SK-N-SH (cell line): ENCODE results near the gene ST3GAL2.

ENCODE experiments used
- CTCF ChIP-seq: fragments of 200-600 bp; sonication (generic); IDR thresholded peaks from 2 replicates; pipeline ENCODE4 v1.6.1; 2017; ENCODE audit warnings: antibody characterized with exemption, mild to moderate bottlenecking, moderate library complexity
- RAD21 ChIP-seq: IDR thresholded peaks from 2 replicates; pipeline ENCODE4 v1.6.1; 2012; ENCODE audit warnings: mild to moderate bottlenecking, low read length
- RCOR1 ChIP-seq: fragments of 150-350 bp; IDR thresholded peaks from 2 replicates; pipeline ENCODE4 v1.6.1; 2017; ENCODE audit warnings: antibody characterized with exemption, low read length
- REST ChIP-seq: IDR thresholded peaks from 2 replicates; pipeline ENCODE4 v1.6.1; 2012; ENCODE audit warnings: mild to moderate bottlenecking, low read depth, low read length, moderate library complexity
- RXRA ChIP-seq: IDR thresholded peaks from 2 replicates; pipeline ENCODE4 v1.4.0; 2012; ENCODE audit warnings: low read depth, mild to moderate bottlenecking, borderline replicate concordance
- SMC3 ChIP-seq: IDR thresholded peaks from 2 replicates; pipeline ENCODE4 v1.6.1; 2012; ENCODE audit warnings: low read depth, low read length, improper control_type of control experiment
- YY1 ChIP-seq: IDR thresholded peaks from 2 replicates; pipeline ENCODE4 v1.4.0; 2012; ENCODE audit warnings: low read depth, mild to moderate bottlenecking
- TF ChIP-seq, protein P1 (sequence below): IDR thresholded peaks from 2 replicates; pipeline ENCODE4 v1.4.0; 2012; ENCODE audit warnings: low read depth, borderline replicate concordance

- TF ChIP-seq REST (no peak), CTCF (no peak), RXRA (no peak), SMC3 (no peak), RCOR1 (no peak), YY1 (no peak), RAD21 (no peak)
- TF ChIP-seq, protein P1, sequence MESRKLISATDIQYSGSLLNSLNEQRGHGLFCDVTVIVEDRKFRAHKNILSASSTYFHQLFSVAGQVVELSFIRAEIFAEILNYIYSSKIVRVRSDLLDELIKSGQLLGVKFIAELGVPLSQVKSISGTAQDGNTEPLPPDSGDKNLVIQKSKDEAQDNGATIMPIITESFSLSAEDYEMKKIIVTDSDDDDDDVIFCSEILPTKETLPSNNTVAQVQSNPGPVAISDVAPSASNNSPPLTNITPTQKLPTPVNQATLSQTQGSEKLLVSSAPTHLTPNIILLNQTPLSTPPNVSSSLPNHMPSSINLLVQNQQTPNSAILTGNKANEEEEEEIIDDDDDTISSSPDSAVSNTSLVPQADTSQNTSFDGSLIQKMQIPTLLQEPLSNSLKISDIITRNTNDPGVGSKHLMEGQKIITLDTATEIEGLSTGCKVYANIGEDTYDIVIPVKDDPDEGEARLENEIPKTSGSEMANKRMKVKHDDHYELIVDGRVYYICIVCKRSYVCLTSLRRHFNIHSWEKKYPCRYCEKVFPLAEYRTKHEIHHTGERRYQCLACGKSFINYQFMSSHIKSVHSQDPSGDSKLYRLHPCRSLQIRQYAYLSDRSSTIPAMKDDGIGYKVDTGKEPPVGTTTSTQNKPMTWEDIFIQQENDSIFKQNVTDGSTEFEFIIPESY = no peak
Observed at GRCh38 chr16:70418993-70419318, 19.9 kb downstream of the ST3GAL2 start.
